GM12878 (cell line): ENCODE data around the gene IDI1. TPM values are rescaled to one million over a fixed set of nuclear protein-coding genes. Genes with fewer than 3 reads are reported as not detected.

ENCODE experiments used
- ATAC-seq: fragments of 200-7000 bp; cut with Tn5 transposase; 3 replicates; pipeline ENCODE4 v1.9.1; 2020; ENCODE audit warnings: mild to moderate bottlenecking, moderate library complexity
- BruUV-seq: library from RNA; stranded (reverse); fragments of 400-500 nt; replicated peaks from 2 replicates; lab custom pipeline; 2021; lab: Mats Ljungman, UMichigan
- CTCF ChIA-PET: fragments of 300-600 bp; sonication (Branson Sonifier 250); formaldehyde crosslinking; extraction: SDS; loops from one replicate; lab custom pipeline; 2021; ENCODE audit warnings: inconsistent platforms; lab: Yijun Ruan, JAX
- POLR2A ChIA-PET: fragments of 350-600 bp; formaldehyde crosslinking; extraction: SDS; loops from one replicate; lab custom pipeline; 2021; ENCODE audit warnings: inconsistent platforms; lab: Charles Lee
- RAD21 ChIA-PET: fragments of 300-600 bp; sonication (Branson Sonifier 250); formaldehyde crosslinking; loops from one replicate; lab custom pipeline; 2023; ENCODE audit warnings: antibody characterized with exemption; ENCODE audit not compliant: unreplicated experiment; lab: Charles Lee
- SMC1A ChIA-PET: fragments of 300-600 bp; sonication (Branson Sonifier 250); formaldehyde crosslinking; loops from one replicate; lab custom pipeline; 2023; ENCODE audit not compliant: unreplicated experiment, uncharacterized antibody; lab: Charles Lee
- DNase-seq: peaks from one replicate; pipeline ENCODE4 v3.0.0-alpha.2; 2011; ENCODE audit warnings: low read depth, low spot score
- FAIRE-seq: peaks from 3 replicates; lab custom pipeline; 2011; peaks lifted over from hg19 to GRCh38; lab: Jason Lieb, UNC
- H2AFZ ChIP-seq: 2 replicates; pipeline ENCODE4 v1.6.0; 2011; ENCODE audit warnings: low read depth, low read length, control low read depth; ENCODE audit not compliant: control insufficient read depth
- H3K27ac ChIP-seq: 2 replicates; pipeline ENCODE4 v1.5.1; 2011; ENCODE audit warnings: control low read depth; ENCODE audit not compliant: control insufficient read depth, insufficient read depth
- H3K27me3 ChIP-seq, 2 experiments: replicated peaks in 1 of 2; 2 replicates each; pipeline versions ENCODE4 v1.6.0 to v1.6.1; 2011; ENCODE audit warnings: low read length in 1 of 2; ENCODE audit not compliant: control insufficient read depth in 2 of 2, insufficient read depth in 2 of 2
- H3K36me3 ChIP-seq, 2 experiments: 2 replicates each; pipeline ENCODE4 v1.5.1; 2011; ENCODE audit warnings: low read length in 1 of 2; ENCODE audit not compliant: control insufficient read depth in 2 of 2, insufficient read depth in 2 of 2
- H3K4me1 ChIP-seq: 2 replicates; pipeline ENCODE4 v1.6.1; 2011; ENCODE audit warnings: mild to moderate bottlenecking, low read length, moderate library complexity, mixed read lengths; ENCODE audit not compliant: control insufficient read depth, insufficient read depth
- H3K4me2 ChIP-seq: 2 replicates; pipeline ENCODE4 v1.6.0; 2011; ENCODE audit warnings: control low read depth; ENCODE audit not compliant: control insufficient read depth, insufficient read depth
- H3K4me3 ChIP-seq: fragments of 200-600 bp; sonication (generic); 2 replicates; pipeline ENCODE4 v1.5.1; 2016
- H3K79me2 ChIP-seq: 2 replicates; pipeline ENCODE4 v1.6.0; 2011; ENCODE audit warnings: low read length; ENCODE audit not compliant: control insufficient read depth, insufficient read depth
- H3K9ac ChIP-seq: 2 replicates; pipeline ENCODE4 v1.8.0; 2011; ENCODE audit warnings: low read length, control low read depth, mixed read lengths; ENCODE audit not compliant: control insufficient read depth, insufficient read depth
- H3K9me3 ChIP-seq: replicated peaks from 3 replicates; pipeline ENCODE4 v1.5.1; 2011; ENCODE audit warnings: mild to moderate bottlenecking, low read length; ENCODE audit not compliant: control insufficient read depth, insufficient read depth
- H4K20me1 ChIP-seq: 2 replicates; pipeline ENCODE4 v1.6.0; 2011; ENCODE audit not compliant: control insufficient read depth, insufficient read depth
- CUX1 ChIP-seq: IDR thresholded peaks from 2 replicates; pipeline ENCODE4 v1.6.1; 2012; ENCODE audit warnings: improper control_type of control experiment, low read depth, low read length; ENCODE audit not compliant: insufficient replicate concordance
- E2F4 ChIP-seq: IDR thresholded peaks from 2 replicates; pipeline ENCODE4 v1.6.1; 2012; ENCODE audit warnings: low read depth, low read length, improper control_type of control experiment
- PAX5 ChIP-seq: IDR thresholded peaks from 2 replicates; pipeline ENCODE4 v1.6.1; 2011; ENCODE audit warnings: low read depth, low read length, borderline replicate concordance
- POLR2A ChIP-seq: IDR thresholded peaks from 2 replicates; pipeline ENCODE4 v1.6.1; 2011; ENCODE audit warnings: low read depth, mild to moderate bottlenecking, low read length
- PRDM15 ChIP-seq: fragments of 450-650 bp; formaldehyde crosslinking; IDR thresholded peaks from 2 replicates; pipeline ENCODE4 v1.4.0; 2020; ENCODE audit warnings: mild to moderate bottlenecking, moderate library complexity
- RUNX3 ChIP-seq: IDR thresholded peaks from 2 replicates; pipeline ENCODE4 v1.6.1; 2012; ENCODE audit warnings: low read length, inconsistent platforms
- SMAD5 ChIP-seq: IDR thresholded peaks from 2 replicates; pipeline ENCODE4 v1.6.1; 2016; ENCODE audit warnings: antibody characterized with exemption, low read depth
- SPI1 ChIP-seq: IDR thresholded peaks from 2 replicates; pipeline ENCODE4 v1.6.1; 2011; ENCODE audit warnings: low read depth, mild to moderate bottlenecking, low read length, moderate library complexity, borderline replicate concordance; ENCODE audit not compliant: insufficient read depth
- ZNF217 ChIP-seq: fragments of 450-650 bp; IDR thresholded peaks from 2 replicates; pipeline ENCODE4 v1.6.1; 2017; ENCODE audit warnings: antibody characterized with exemption, mild to moderate bottlenecking
- WGBS: methylation state at CpG from one replicate; pipeline ENCODE4 v1.1.6; 2016; ENCODE audit warnings: low lambda C conversion rate; ENCODE audit not compliant: insufficient replicate concordance, insufficient coverage; ENCODE audit errors: missing lambda C conversion rate; 5-methylcytosine and 5-hydroxymethylcytosine counted together
- in situ Hi-C: fragments of 300-500 bp; cut with MboI; formaldehyde crosslinking; loops from 9 replicates; pipeline ENCODE4 v1.14.3; 2018; ENCODE audit warnings: mixed read lengths
- intact Hi-C: fragments of 100-400 bp; cut with micrococcal nuclease; formaldehyde crosslinking; loops from one replicate; pipeline ENCODE4 v1.14.2; 2022; ENCODE audit not compliant: unreplicated experiment
- polyA plus RNA-seq, 11 experiments: library from polyadenylated mRNA; depleted of rRNA in 4 of 11; unstranded in 6 of 11; stranded (reverse) in 5 of 11; fragments of >200 nt; fragmentation: Nextera tagmentation in 4 of 11; fragmentation: Illumina TruSeq in 1 of 11; extraction: Ambion mirVana in 4 of 11; extraction: Trizol in 1 of 11; gene quantifications; 1 replicate in 1 of 11; 2 replicates in 10 of 11; pipeline versions ENCODE4 v1.2.1 to v1.2.3, GENCODE V29; 2011 to 2016; ENCODE audit warnings: inconsistent platforms in 2 of 11, missing spikeins in 2 of 11, low read depth in 1 of 11
- total RNA-seq, 4 experiments: library from RNA; depleted of rRNA in 3 of 4; stranded (reverse); fragments of >200 nt in 3 of 4; fragmentation: Illumina TruSeq in 1 of 4; extraction: Trizol in 1 of 4; gene quantifications; 2 replicates each; pipeline versions ENCODE4 v1.2.1 to v1.2.3, GENCODE V29; 2013 to 2021
- TF ChIP-seq, protein P1 (sequence below): fragments of 450-650 bp; IDR thresholded peaks from 2 replicates; pipeline ENCODE4 v1.6.1; 2016; ENCODE audit warnings: mild to moderate bottlenecking
- TF ChIP-seq, protein P2 (sequence below): IDR thresholded peaks from 2 replicates; pipeline ENCODE4 v1.6.1; 2011; ENCODE audit warnings: low read depth, low read length, improper control_type of control experiment, borderline replicate concordance

Gene IDI1
- total and polyA plus RNA-seq, 10 of the 15 experiments (the other 5 are each of a cell fraction or from before 2014, with no cell fraction given), result 85.5 to 223 (median 157) TPM

- no peak for TF ChIP-seq PRDM15 (CRISPR knock-in tag)
- no peak for TF ChIP-seq ZNF217
Observed at GRCh38 chr10:1007583-1007982, 41.3 kb downstream of the IDI1 start (continued).

DNA sequence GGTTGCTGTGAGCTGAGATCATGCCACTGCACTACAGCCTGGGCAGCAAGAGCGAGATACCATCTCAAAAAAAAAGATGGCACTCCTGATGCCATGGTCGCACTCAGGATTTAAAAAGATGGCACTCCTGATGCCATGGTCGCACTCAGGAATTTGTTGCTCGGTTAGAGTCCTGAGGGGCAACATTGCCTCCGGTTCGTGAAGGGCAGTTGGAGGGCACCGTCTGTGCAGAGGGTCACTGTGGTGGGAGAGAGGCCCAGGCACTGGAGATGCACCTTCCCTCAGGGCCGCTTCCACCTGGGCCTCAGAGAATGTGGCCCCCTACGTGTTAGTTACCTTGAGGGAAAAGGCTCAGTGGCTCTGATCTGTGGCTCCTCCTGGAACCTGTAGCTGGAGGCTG, 42.3 kb downstream of the IDI1 start:
- H3K4me2 ChIP-seq, result no peak overlapping the region
- FAIRE-seq, result no peak
- ChIA-PET RAD21 (no interaction called here), SMC1A (no interaction called here), CTCF (no interaction called here), POLR2A (no interaction called here)
- no TSS peak for BruUV-seq
- H3K4me3 ChIP-seq, result no peak overlapping the region
- peaks cover 5% of the 10 kb centered on the region for H3K9me3 ChIP-seq
- in situ Hi-C loops (no loop called here), intact Hi-C loops (no loop called here)
- no peaks in the 10 kb centered on the region for H3K27me3 ChIP-seq
- H3K79me2 ChIP-seq, result peaks cover 13% of the 10 kb centered on the region
- whole genome bisulfite sequencing, result 98% methylated on average over 9 of the region's 9 CpGs
- no peak for DNase-seq
- H4K20me1 ChIP-seq, result no peaks in the 10 kb centered on the region; the same call in 1 of the 2 replicates
- no peak for ATAC-seq
- H2AFZ ChIP-seq, result no peak overlapping the region
- H3K27ac ChIP-seq, result no peak overlapping the region
- peaks cover 45 to 54% of the 10 kb centered on the region in 2 experiments for H3K36me3 ChIP-seq
- no peaks in the 10 kb centered on the region for H3K4me1 ChIP-seq
- no peak overlapping the region for H3K9ac ChIP-seq
- no peak for TF ChIP-seq SPI1
- TF ChIP-seq PAX5, result no peak
- no peak for TF ChIP-seq E2F4
- TF ChIP-seq POLR2A, result no peak
- TF ChIP-seq, protein P1, sequence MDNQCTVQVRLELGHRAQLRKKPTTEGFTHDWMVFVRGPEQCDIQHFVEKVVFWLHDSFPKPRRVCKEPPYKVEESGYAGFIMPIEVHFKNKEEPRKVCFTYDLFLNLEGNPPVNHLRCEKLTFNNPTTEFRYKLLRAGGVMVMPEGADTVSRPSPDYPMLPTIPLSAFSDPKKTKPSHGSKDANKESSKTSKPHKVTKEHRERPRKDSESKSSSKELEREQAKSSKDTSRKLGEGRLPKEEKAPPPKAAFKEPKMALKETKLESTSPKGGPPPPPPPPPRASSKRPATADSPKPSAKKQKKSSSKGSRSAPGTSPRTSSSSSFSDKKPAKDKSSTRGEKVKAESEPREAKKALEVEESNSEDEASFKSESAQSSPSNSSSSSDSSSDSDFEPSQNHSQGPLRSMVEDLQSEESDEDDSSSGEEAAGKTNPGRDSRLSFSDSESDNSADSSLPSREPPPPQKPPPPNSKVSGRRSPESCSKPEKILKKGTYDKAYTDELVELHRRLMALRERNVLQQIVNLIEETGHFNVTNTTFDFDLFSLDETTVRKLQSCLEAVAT, result no peak
- no peak for TF ChIP-seq SMAD5
- TF ChIP-seq CUX1, result no peak
- TF ChIP-seq, protein P2, sequence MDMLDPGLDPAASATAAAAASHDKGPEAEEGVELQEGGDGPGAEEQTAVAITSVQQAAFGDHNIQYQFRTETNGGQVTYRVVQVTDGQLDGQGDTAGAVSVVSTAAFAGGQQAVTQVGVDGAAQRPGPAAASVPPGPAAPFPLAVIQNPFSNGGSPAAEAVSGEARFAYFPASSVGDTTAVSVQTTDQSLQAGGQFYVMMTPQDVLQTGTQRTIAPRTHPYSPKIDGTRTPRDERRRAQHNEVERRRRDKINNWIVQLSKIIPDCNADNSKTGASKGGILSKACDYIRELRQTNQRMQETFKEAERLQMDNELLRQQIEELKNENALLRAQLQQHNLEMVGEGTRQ, result no peak
- no peak for TF ChIP-seq RUNX3
